GM12878 (cell line): ENCODE results near the gene MT4.

Experiments used
- ETV6 ChIP-seq, 2 experiments: fragments of 450-650 bp in 1 of 2; IDR thresholded peaks in 1 of 2; conservative IDR thresholded peaks in 1 of 2; 2 replicates each; pipeline ENCODE4 v1.6.1; 2014; ENCODE audit warnings: antibody characterized with exemption in 1 of 2, borderline replicate concordance in 1 of 2, low read depth in 1 of 2, mild to moderate bottlenecking in 1 of 2, moderate library complexity in 1 of 2
- FOS ChIP-seq: IDR thresholded peaks from 3 replicates; pipeline ENCODE4 v1.6.1; 2011; ENCODE audit warnings: borderline replicate concordance; ENCODE audit not compliant: insufficient read length; ENCODE audit errors: extremely low read depth
- POLR2A ChIP-seq: IDR thresholded peaks from 2 replicates; pipeline ENCODE4 v1.6.1; 2011; ENCODE audit warnings: low read depth, mild to moderate bottlenecking, low read length
- POLR2AphosphoS5 ChIP-seq: IDR thresholded peaks from 2 replicates; pipeline ENCODE4 v1.6.1; 2011; ENCODE audit warnings: mild to moderate bottlenecking, low read length, inconsistent platforms

- TF ChIP-seq POLR2AphosphoS5 (no peak), POLR2A (no peak), FOS (no peak), ETV6 (conservative IDR thresholded peaks at IDR 0.05 in 1 of 2, IDR thresholded peaks at IDR 0.05 in 1 of 2; ENCODE audit: borderline replicate concordance in 1 of 2, low read depth in 1 of 2) (no peak)
These were observed 16.8 kb upstream of the MT4 start for GRCh38 chr16:56547949-56548567.
